Ishikawa (cell line): ENCODE data around the gene TMEM126B.

ENCODE experiments used
- CEBPB ChIP-seq: IDR thresholded peaks from 2 replicates; pipeline ENCODE4 v1.6.1; 2012
- CREB1 ChIP-seq: IDR thresholded peaks from 2 replicates; pipeline ENCODE4 v1.6.1; 2012; ENCODE audit warnings: low read depth
- EGR1 ChIP-seq: IDR thresholded peaks from 2 replicates; pipeline ENCODE4 v1.6.1; 2012
- EP300 ChIP-seq: IDR thresholded peaks from 2 replicates; pipeline ENCODE4 v1.6.1; 2012; ENCODE audit warnings: borderline replicate concordance
- FOXM1 ChIP-seq: IDR thresholded peaks from 2 replicates; pipeline ENCODE4 v1.6.1; 2012; ENCODE audit warnings: low read depth, borderline replicate concordance
- NFIC ChIP-seq: IDR thresholded peaks from 2 replicates; pipeline ENCODE4 v1.6.1; 2012
- RAD21 ChIP-seq: IDR thresholded peaks from 2 replicates; pipeline ENCODE4 v1.6.1; 2012; ENCODE audit warnings: low read depth
- TAF1 ChIP-seq: IDR thresholded peaks from 2 replicates; pipeline ENCODE4 v1.6.1; 2012; ENCODE audit warnings: low read depth, mild to moderate bottlenecking
- TCF12 ChIP-seq: IDR thresholded peaks from 2 replicates; pipeline ENCODE4 v1.6.1; 2012; ENCODE audit warnings: low read depth
- TEAD4 ChIP-seq: IDR thresholded peaks from 2 replicates; pipeline ENCODE4 v1.6.1; 2012
- YY1 ChIP-seq: IDR thresholded peaks from 2 replicates; pipeline ENCODE4 v1.6.1; 2012; ENCODE audit warnings: low read depth
- ZBTB7A ChIP-seq: IDR thresholded peaks from 2 replicates; pipeline ENCODE4 v1.6.1; 2012; ENCODE audit warnings: low read depth
- TF ChIP-seq, protein P1 (sequence below): IDR thresholded peaks from 2 replicates; pipeline ENCODE4 v1.6.1; 2012; ENCODE audit warnings: low read depth, mild to moderate bottlenecking
- TF ChIP-seq, protein P2 (sequence below): IDR thresholded peaks from 2 replicates; pipeline ENCODE4 v1.6.1; 2012
- TF ChIP-seq, protein P3 (sequence below): IDR thresholded peaks from 2 replicates; pipeline ENCODE4 v1.6.1; 2012

Gene TMEM126B

DNA sequence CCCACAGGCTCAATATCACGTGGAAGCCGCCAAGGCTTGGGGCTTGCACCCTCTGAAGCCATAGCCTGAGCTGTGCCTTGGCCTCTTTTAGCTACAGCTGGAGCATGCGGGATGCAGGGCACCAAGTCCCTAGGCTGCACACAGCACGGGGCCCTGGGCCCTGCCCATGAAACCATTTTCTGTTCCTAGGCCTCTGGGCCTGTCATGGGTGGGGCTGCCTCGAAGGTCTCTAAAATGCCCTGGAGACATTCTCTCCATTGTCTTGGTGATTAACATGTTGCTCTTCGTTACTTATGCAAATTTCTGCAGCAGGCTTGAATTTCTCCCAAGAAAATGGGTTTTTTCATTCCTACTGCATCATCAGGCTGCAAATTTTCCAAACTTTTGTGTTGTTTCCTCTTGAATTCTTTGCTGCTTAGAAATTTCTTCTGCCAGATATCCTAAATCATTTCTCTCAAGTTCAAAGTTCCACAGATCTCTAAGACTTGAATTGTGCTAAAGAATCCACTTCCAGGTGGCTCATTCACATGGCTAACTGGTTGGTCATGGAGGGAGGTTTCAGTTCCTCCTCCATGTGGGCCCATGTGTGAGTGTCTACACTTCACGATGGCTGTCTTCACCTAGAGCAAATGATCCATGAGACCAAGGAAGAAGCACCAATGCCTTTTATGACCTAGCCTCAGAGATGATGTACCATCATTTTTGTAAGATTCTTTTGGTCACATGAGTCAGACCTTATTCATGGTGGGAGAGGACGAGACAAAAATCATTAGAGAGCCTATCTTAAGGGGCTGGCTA is 43.9 kb downstream of the TMEM126B start:
- TF ChIP-seq NFIC: no peak
- no peak for TF ChIP-seq TAF1
- TF ChIP-seq YY1: no peak
- TF ChIP-seq CEBPB: no peak
- TF ChIP-seq RAD21: no peak

DNA sequence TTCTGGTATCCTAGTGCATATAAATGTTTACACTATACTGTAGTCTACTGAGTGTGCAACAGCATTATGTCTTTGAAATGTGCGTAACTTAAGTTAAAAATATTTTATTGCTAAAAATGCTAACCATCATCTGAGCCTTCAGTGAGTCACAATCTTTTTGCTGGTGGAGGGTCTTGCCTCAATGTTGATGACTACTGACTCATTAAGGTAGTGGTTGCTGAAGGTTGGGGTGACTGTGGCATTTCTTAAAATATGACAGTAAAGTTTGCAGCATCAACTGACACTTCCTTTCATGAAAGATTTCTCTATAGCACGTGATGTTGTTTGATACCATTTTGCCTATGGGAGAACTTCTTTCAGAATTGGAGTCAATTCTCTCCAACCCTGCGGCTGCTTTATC is 45.0 kb downstream of the TMEM126B start:
- TF ChIP-seq CREB1: no peak
- no peak for TF ChIP-seq FOXM1
- no peak for TF ChIP-seq CEBPB
- TF ChIP-seq TAF1: no peak
- TF ChIP-seq YY1: no peak
- TF ChIP-seq TEAD4: no peak
- TF ChIP-seq ZBTB7A: no peak
- TF ChIP-seq, protein P1, sequence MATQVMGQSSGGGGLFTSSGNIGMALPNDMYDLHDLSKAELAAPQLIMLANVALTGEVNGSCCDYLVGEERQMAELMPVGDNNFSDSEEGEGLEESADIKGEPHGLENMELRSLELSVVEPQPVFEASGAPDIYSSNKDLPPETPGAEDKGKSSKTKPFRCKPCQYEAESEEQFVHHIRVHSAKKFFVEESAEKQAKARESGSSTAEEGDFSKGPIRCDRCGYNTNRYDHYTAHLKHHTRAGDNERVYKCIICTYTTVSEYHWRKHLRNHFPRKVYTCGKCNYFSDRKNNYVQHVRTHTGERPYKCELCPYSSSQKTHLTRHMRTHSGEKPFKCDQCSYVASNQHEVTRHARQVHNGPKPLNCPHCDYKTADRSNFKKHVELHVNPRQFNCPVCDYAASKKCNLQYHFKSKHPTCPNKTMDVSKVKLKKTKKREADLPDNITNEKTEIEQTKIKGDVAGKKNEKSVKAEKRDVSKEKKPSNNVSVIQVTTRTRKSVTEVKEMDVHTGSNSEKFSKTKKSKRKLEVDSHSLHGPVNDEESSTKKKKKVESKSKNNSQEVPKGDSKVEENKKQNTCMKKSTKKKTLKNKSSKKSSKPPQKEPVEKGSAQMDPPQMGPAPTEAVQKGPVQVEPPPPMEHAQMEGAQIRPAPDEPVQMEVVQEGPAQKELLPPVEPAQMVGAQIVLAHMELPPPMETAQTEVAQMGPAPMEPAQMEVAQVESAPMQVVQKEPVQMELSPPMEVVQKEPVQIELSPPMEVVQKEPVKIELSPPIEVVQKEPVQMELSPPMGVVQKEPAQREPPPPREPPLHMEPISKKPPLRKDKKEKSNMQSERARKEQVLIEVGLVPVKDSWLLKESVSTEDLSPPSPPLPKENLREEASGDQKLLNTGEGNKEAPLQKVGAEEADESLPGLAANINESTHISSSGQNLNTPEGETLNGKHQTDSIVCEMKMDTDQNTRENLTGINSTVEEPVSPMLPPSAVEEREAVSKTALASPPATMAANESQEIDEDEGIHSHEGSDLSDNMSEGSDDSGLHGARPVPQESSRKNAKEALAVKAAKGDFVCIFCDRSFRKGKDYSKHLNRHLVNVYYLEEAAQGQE: no peak
- TF ChIP-seq TCF12: no peak
- no peak for TF ChIP-seq NFIC
- TF ChIP-seq, protein P2, sequence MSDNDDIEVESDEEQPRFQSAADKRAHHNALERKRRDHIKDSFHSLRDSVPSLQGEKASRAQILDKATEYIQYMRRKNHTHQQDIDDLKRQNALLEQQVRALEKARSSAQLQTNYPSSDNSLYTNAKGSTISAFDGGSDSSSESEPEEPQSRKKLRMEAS: no peak
- TF ChIP-seq, protein P3, sequence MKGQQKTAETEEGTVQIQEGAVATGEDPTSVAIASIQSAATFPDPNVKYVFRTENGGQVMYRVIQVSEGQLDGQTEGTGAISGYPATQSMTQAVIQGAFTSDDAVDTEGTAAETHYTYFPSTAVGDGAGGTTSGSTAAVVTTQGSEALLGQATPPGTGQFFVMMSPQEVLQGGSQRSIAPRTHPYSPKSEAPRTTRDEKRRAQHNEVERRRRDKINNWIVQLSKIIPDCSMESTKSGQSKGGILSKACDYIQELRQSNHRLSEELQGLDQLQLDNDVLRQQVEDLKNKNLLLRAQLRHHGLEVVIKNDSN: no peak
- no peak for TF ChIP-seq EP300
- TF ChIP-seq EGR1: no peak
- no peak for TF ChIP-seq RAD21

DNA sequence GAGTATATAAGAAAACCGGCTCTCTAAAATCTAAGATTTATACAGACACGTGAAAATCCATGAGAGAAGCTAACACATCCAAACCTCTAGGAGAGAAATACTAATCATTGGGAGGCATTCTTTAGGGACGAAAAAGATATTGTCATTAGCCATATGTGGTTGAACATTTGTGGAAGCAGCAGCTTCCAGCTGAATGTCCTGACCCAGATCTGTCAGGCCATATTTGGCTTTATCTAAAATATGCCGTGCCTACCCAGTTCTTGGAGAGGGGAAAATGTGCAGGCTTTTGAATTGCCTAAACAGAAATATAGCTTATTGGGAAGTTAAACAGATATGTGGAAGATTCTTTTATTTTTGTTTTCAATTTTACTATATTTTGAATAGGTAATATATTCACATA is 51.2 kb downstream of the TMEM126B start:
- TF ChIP-seq EGR1 (no peak), FOXM1 (no peak), ZBTB7A (no peak), NFIC (no peak), EP300 (no peak), YY1 (no peak), TEAD4 (no peak), TAF1 (no peak), CEBPB (no peak), RAD21 (no peak), CREB1 (no peak), TCF12 (no peak)
- TF ChIP-seq, protein P1: no peak
- TF ChIP-seq, protein P3: no peak
- TF ChIP-seq, protein P2: no peak

DNA sequence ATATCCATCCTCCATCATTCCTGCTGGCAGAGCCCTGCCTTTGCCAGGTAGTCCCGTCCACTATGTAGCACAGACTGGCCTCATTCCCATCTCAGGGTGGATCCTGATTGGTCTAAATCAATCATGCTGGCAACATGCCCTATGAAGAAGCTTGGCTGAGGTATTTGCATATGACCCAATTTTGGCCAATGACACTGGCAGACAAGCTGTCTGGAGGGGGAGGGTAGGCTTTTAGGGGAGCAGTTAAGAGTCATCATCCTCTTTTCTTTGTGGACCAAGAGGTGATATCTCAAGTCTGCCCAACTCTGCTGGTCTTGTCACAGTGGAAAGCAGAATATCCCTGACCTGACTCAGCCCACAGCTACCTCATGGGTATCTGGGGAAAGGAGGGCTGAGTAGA is 52.5 kb downstream of the TMEM126B start:
- TF ChIP-seq ZBTB7A (no peak), TAF1 (no peak), RAD21 (no peak), EP300 (no peak), FOXM1 (no peak), CEBPB (no peak), TCF12 (no peak), EGR1 (no peak)
- TF ChIP-seq, protein P3: no peak

DNA sequence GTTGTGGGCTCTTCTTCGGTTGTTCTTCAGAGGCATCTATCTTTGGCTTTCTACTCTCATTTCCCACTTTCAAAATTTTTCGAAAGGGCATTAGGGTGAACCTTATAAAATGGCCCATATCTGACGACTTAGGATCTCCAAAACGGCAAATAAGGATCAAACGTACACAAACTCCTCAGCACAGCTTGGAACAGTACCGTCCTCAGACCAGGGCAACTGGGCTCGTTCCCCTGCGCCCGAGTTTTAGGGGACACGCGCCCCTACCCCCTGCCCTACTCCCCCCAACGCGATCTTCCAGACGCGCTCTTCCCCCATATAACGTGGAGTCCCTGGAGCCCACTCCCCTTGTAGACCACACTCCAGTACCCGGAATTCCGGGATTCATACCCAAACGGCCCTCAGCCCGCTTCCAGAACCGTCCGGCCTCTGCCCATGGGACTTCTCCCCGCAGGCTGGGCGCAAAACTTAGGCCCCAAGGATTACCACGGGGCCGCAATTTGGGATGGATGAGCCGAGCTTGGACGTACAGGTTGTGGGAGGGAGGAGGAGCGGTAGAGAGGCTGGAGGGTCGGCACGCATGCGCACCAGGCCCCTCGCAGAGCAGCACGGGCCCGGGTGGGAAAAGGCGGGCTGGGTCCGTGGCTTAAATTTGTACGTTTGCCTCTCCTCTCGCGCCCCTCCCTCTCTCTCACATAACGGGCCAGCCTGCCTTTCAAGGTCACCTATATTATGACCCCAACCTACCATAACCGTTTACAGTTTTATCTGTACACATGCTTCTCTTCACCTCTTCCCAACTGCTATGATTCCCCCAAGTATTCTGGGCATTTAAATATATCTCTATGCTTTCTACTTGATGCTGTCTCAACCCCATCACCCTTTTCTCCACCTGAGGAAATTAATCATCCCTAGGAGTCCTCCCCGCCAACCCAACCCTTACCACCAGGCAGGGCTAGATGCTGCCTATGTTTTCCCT is 54.2 kb downstream of the TMEM126B start:
- TF ChIP-seq, protein P1: no peak
- no peak for TF ChIP-seq RAD21
- no peak for TF ChIP-seq YY1
- TF ChIP-seq NFIC: no peak
- TF ChIP-seq ZBTB7A: no peak
- no peak for TF ChIP-seq TEAD4
- TF ChIP-seq, protein P3: no peak
- no peak for TF ChIP-seq CREB1
- TF ChIP-seq, protein P2: no peak
- TF ChIP-seq EGR1: no peak
- no peak for TF ChIP-seq TAF1
- no peak for TF ChIP-seq EP300
- no peak for TF ChIP-seq CEBPB
- TF ChIP-seq TCF12: no peak
- TF ChIP-seq FOXM1: no peak
